GM19372 (cell line): Measurements from ENCODE around the gene AKAP13.
A peak's percentile ranks its signal among the peaks of the same experiment; 100 is the strongest.
"Not testable (repeated sequence)": the region's sequence is repeated elsewhere in the genome, so short reads cannot be mapped to it uniquely, and the experiment has no call there.

Experiments
- ATAC-seq: cut with Tn5 transposase; IDR thresholded peaks from one replicate; pipeline ENCODE4 v1.9.1; 2021; ENCODE audit warnings: mild to moderate bottlenecking, low read depth, moderate library complexity; ENCODE audit not compliant: unreplicated experiment

Gene AKAP13

GRCh38 chr15:85348048-85348766 is 32.2 kb upstream of the AKAP13 start:
- not testable (repeated sequence) for ATAC-seq

DNA sequence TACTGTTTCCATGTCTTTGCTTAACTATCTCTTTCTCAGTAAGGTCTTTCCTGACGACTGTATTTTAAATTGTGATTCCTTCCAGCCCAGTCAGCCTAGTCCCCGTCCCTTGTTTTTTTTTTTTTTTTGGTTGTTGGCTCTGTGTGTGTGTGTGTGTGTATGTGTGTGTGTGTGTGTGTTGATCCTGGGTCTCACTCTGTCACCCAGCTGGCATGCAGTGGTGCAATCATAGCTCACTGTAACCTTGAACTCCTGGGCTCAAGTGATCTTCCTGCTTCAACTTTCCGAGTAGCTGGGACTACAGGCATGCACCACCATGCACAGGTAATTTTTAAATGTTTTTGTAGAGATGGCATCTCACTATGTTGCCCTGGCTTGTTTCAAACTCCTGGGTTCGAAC is 31.3 kb upstream of the AKAP13 start:
- ATAC-seq = not testable (repeated sequence)

GRCh38 chr15:85350395-85350794 is 30.0 kb upstream of the AKAP13 start:
- no peak for ATAC-seq

DNA sequence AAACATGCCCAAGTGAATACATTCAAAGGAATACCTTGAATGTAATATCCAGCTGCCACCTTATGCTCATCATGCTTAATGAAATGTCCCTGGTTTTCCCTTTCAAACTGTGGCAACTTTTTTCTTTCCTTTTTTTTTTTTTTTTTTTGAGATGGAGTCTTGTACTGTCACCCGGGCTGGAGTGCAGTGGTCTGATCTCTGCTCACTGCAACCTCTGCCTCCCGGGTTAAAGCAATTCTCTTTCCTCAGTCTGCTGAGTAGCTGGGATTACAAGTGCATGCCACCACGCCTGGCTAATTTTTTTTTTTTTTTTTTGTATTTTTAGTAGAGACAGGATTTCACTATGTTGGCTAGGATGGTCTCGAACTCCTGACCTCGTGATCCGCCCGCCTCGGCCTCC is 28.9 kb upstream of the AKAP13 start:
- ATAC-seq = not testable (repeated sequence)

- ATAC-seq = no peak
These were observed 28.4 kb upstream of the AKAP13 start for GRCh38 chr15:85351965-85352364.

DNA sequence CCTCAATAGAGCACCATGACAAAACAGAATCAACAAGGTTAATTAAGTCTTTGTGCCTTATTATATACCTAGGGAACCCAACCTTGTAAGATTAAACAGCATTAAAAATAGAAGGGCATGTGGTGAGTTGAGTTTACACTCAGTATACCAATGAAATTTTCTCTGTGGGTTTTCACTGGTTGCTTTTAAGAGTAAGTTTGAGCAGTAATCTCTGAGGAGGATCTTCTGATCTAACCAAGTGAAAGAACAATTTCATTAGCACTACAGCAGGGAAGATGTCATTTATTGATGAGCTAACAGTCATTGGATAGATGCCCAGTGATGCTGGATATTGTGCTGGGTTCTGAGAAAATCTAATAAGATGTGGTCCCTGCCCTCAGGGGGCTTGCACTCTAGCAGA is 26.9 kb upstream of the AKAP13 start:
- ATAC-seq = no peak

GRCh38 chr15:85354461-85354860 is 25.9 kb upstream of the AKAP13 start:
- ATAC-seq = no peak

- no peak for ATAC-seq
These were observed 25.5 kb upstream of the AKAP13 start for GRCh38 chr15:85354948-85355347.

DNA sequence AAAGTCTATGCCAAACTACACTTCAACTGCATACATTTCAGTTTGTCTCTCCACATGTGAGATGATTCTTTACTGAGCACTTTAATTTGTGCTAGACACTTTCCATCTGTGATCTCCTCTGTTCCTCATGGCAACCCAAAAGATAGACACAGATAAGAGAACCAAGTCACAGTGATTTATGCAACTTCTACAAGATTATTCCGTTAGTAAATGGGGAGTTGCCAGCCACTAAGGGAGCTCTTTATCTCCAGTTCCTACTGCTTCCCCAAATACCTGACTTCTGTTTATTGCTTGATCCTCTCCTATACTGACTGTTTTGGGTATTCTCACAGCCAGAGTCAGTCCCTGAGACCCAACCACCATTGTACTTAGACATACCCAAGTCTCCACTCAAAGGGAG is 24.1 kb upstream of the AKAP13 start:
- no peak for ATAC-seq

GRCh38 chr15:85361323-85361722 is 19.1 kb upstream of the AKAP13 start:
- peak; percentile 78 for ATAC-seq

DNA sequence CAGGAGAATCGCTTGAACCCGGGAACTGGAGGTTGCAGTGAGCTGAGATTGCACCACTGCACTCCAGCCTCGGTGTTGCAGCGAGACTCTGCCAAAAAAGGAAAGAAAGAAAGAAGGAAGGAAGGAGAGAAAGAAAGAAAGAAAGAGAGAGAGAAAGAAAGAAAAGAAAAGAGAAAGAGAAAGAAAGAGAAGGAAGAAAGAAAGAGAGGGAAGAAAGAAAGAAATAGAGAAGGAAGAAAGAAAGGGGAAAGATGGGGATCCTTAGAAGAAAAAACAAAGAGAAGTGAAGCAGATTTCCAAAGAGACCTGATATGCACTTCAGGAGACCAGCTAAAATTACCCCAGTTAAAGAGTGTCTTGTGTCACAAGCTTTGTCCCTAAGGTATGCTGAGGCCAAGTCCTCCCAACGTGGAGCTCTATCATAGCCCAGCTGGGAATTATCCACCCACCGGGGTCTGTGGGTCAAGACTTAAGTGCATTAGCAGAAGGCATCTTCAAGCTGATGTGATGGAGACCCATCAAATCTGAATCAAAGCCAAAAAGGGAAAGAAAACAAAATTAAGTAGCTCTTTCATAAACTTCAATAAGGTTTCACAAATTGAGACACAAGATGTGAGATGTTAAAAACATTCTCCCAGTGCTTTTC is 17.8 kb upstream of the AKAP13 start:
- ATAC-seq = no peak

DNA sequence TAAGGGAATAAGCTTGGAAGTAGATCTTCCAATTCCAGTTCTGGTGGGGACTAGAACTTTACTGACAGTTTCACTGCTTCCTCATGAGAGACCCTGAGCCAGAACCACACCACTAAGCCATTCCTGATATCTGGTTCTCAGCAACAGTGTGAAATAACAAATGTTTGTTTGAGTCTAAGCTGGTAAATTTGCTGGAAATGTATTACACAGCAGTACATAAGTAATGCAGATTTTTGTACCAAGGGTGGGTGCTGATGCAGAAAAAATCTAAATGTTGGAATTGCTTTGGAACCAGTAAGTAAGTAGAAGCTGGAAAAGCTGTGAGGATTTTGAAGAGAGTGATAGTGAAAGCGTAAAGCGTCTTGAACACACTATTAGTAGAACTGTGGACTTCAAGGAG is 14.4 kb upstream of the AKAP13 start:
- ATAC-seq = no peak

DNA sequence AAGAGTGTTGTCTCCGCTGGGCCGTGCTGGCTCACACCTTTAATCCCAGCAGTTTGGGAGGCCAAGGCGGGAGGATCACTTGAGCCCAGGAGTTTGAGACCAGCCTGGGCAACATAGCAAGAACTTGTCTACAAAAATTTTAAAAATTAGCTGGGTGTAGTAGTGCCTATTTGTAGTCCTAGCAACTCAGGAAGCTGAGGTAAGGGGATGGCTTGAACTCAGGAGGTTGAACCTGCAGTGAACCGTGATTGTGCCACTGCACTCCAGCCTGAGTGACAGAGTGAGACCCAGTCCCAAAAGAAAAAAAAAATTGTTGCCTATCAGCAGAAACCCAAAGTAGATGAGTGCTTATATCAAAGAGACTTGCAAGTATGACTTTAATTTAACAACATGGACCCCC is 12.7 kb upstream of the AKAP13 start:
- ATAC-seq = no peak

- no peak for ATAC-seq
These were observed 5.6 kb upstream of the AKAP13 start for GRCh38 chr15:85374831-85375230.

DNA sequence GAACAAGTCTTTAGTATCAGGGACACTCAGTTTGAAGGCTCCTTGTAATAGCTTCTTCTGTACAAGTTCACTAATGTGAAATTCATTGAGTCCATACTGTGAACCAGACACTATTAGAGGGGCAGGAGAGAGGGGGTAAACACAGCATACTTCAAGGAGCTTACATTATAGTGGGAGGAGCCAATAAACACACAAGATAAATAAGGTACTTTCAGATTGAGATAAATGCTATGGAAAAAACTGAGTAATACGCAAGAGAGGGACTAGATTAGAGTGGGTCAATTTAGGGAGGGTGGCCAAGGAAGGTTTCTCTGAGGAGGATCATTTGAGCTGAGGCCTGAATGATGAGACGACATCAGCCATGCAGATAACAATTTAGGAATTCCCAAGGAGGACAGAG is 3.1 kb upstream of the AKAP13 start:
- ATAC-seq = no peak

GRCh38 chr15:85377986-85378385 is 2.4 kb upstream of the AKAP13 start:
- no peak for ATAC-seq

- ATAC-seq = no peak
These were observed 836 bp upstream of the AKAP13 start for GRCh38 chr15:85379403-85380131.

GRCh38 chr15:85380812-85381642 is 624 bp downstream of the AKAP13 start:
- peak; percentile 34 for ATAC-seq

GRCh38 chr15:85381850-85382751 is 1.7 kb downstream of the AKAP13 start:
- ATAC-seq = no peak

GRCh38 chr15:85382942-85383341 is 2.5 kb downstream of the AKAP13 start:
- ATAC-seq = no peak
